ENCODE data around the gene RNF157. TPM values are rescaled to one million over a fixed set of nuclear protein-coding genes. Genes with fewer than 3 reads are reported as not detected.

The RNF157 gene
- total RNA-seq, 1 experiment from 2014 or later, result 11.2 TPM

- TF ChIP-seq CBFB (CRISPR knock-in tag; IDR thresholded peaks at IDR 0.05; ENCODE audit: low read depth) (no peak), FOXK1 (CRISPR knock-in tag; IDR thresholded peaks at IDR 0.05) (no peak), CREM (CRISPR knock-in tag; IDR thresholded peaks at IDR 0.05) (no peak), ZSCAN18 (CRISPR knock-in tag; IDR thresholded peaks at IDR 0.05) (no peak), ZNF281 (CRISPR knock-in tag; IDR thresholded peaks at IDR 0.05) (no peak), ZNF232 (CRISPR knock-in tag; IDR thresholded peaks at IDR 0.05) (no peak), KAT7 (CRISPR knock-in tag; IDR thresholded peaks at IDR 0.05; ENCODE audit: borderline replicate concordance) (no peak), PREB (CRISPR knock-in tag; IDR thresholded peaks at IDR 0.05; ENCODE audit: borderline replicate concordance) (no peak), TEAD4 (CRISPR knock-in tag; IDR thresholded peaks at IDR 0.05) (no peak), RORB (CRISPR knock-in tag; IDR thresholded peaks at IDR 0.05) (no peak), ATF1 (CRISPR knock-in tag; IDR thresholded peaks at IDR 0.05) (no peak), ARID4B (CRISPR knock-in tag; IDR thresholded peaks at IDR 0.05; ENCODE audit: borderline replicate concordance) (no peak), ZNF671 (CRISPR knock-in tag; IDR thresholded peaks at IDR 0.05) (no peak)
- H3K27ac Mint-ChIP-seq, result no peak overlapping the region
- peaks cover 3% of the 10 kb centered on the region; the same call in 1 of the 2 replicates for H3K4me1 Mint-ChIP-seq
- H3K36me3 Mint-ChIP-seq, result no peaks in the 10 kb centered on the region
- ATAC-seq, result no peak
- no peak for DNase-seq (ENCODE audit: low spot score)
- no peaks in the 10 kb centered on the region for H3K27me3 Mint-ChIP-seq (ENCODE audit: low read depth)
- H3K9me3 Mint-ChIP-seq, result no peaks in the 10 kb centered on the region
- ChIA-PET CTCF (interaction anchor here (0.6 to 1.5 kb wide), 4 partner anchors 17 to 81 kb away, joined by 3 to 8 read pairs (median 4); no protein-coding TSS in a partner anchor), POLR2A (interaction anchor here (0.6 kb wide), 1 partner anchor 102 kb away, joined by 8 read pairs; no protein-coding TSS in a partner anchor)
- H3K4me3 Mint-ChIP-seq, result no peak overlapping the region
Measured at GRCh38 chr17:76198702-76199101, 41.6 kb downstream of the RNF157 start.

GRCh38 chr17:76197911-76198310 is 42.4 kb downstream of the RNF157 start:
- no peak for ATAC-seq
- TF ChIP-seq HMGXB4 (CRISPR knock-in tag; IDR thresholded peaks at IDR 0.05), result no peak
- no peak for TF ChIP-seq NR2C2 (CRISPR knock-in tag; IDR thresholded peaks at IDR 0.05)
- no peak for TF ChIP-seq AR (CRISPR knock-in tag; IDR thresholded peaks at IDR 0.05)
- no peak for TF ChIP-seq ATF1 (CRISPR knock-in tag; IDR thresholded peaks at IDR 0.05)
- TF ChIP-seq ATF6 (CRISPR knock-in tag; IDR thresholded peaks at IDR 0.05), result no peak

More at GRCh38 chr17:76197911-76198310, 42.4 kb downstream of the RNF157 start:
- Mint-ChIP-seq H3K9me3 (no peaks in the 10 kb centered on the region), H3K27me3 (ENCODE audit: low read depth) (no peaks in the 10 kb centered on the region), H3K36me3 (no peaks in the 10 kb centered on the region), H3K4me3 (no peak overlapping the region), H3K27ac (no peak overlapping the region), H3K4me1 (peaks cover 8% of the 10 kb centered on the region)
- no peak for DNase-seq (ENCODE audit: low spot score)
- ChIA-PET CTCF (interaction anchor here (1.5 kb wide), 1 partner anchor 82 kb away, joined by 8 read pairs; no protein-coding TSS in a partner anchor), POLR2A (no interaction called here)
